Measurements from ENCODE around the gene MRPL17. TPM values are rescaled to one million over a fixed set of nuclear protein-coding genes. Genes with fewer than 3 reads are reported as not detected.

The MRPL17 gene
- total RNA-seq, 1 experiment from 2014 or later: 78.1 TPM

DNA sequence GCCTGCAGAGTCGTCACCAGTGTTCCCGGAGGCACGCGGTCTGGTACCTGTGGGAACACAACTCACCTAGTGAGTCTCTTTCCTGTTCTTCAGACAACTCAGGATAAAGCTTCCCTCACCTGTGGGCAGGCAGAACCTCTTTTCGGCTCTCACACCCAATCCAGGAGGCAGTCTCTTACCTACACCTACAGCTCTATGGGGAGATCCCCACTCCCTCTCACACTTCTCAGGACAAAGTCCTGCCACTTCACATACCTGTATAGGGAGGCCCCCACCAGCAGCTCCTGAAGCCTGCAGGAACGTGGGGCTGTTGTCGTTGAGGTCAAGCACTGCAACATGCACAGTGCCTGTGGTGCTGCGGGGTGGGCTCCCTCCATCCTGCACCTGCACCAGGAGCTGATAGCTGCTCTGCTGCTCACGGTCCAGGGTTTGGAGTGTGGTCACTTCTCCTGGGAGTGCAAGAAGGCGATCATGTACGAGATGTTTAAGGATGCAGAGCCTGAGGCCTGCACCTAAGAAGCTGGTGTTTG lies 51.7 kb downstream of the MRPL17 start:
- Histone ChIP-seq H3K79me2 (ENCODE audit: low read length) (no peaks in the 10 kb centered on the region), H3K4me2 (ENCODE audit: low read length) (no peak overlapping the region), H3K36me3 (ENCODE audit: low read depth, low read length) (no peaks in the 10 kb centered on the region), H3F3A (ENCODE audit: low read length, unreplicated experiment) (no peaks in the 10 kb centered on the region), H3K9me3 (ENCODE audit: low read length) (no peaks in the 10 kb centered on the region), H3K4me1 (ENCODE audit: insufficient read depth, low read length) (no peaks in the 10 kb centered on the region), H3K9ac (ENCODE audit: low read length) (no peak overlapping the region), H4K20me1 (ENCODE audit: low read length) (no peaks in the 10 kb centered on the region), H3K4me3 (ENCODE audit: low read length) (no peak overlapping the region), H2AFZ (ENCODE audit: low read length) (no peak overlapping the region), H3K9me2 (replicated peaks; ENCODE audit: low read length) (no peaks in the 10 kb centered on the region), H3K27ac (ENCODE audit: low read length) (no peak overlapping the region), H3K27me3 (ENCODE audit: low read length) (no peaks in the 10 kb centered on the region)
- intact Hi-C loops (cut with micrococcal nuclease): no loop called here
- ChIA-PET POLR2A (ENCODE audit: unreplicated experiment) (no interaction called here), CTCF (interaction anchor here (0.5 kb wide), 1 partner anchor 41 kb away, joined by 4 read pairs; no protein-coding TSS in a partner anchor)
- BruUV-seq (replicated peaks): no TSS peak
- TF ChIP-seq EZH2 (IDR thresholded peaks at IDR 0.05; ENCODE audit: low read length, unreplicated experiment) (no peak), EZH2phosphoT487 (IDR thresholded peaks at IDR 0.05; ENCODE audit: borderline replicate concordance, low read length) (no peak)
- TF ChIP-seq, protein P1, sequence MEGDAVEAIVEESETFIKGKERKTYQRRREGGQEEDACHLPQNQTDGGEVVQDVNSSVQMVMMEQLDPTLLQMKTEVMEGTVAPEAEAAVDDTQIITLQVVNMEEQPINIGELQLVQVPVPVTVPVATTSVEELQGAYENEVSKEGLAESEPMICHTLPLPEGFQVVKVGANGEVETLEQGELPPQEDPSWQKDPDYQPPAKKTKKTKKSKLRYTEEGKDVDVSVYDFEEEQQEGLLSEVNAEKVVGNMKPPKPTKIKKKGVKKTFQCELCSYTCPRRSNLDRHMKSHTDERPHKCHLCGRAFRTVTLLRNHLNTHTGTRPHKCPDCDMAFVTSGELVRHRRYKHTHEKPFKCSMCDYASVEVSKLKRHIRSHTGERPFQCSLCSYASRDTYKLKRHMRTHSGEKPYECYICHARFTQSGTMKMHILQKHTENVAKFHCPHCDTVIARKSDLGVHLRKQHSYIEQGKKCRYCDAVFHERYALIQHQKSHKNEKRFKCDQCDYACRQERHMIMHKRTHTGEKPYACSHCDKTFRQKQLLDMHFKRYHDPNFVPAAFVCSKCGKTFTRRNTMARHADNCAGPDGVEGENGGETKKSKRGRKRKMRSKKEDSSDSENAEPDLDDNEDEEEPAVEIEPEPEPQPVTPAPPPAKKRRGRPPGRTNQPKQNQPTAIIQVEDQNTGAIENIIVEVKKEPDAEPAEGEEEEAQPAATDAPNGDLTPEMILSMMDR (conservative IDR thresholded peaks at IDR 0.05; ENCODE audit: low read depth, low read length): no peak
- no peak for DNase-seq
- no peak for ATAC-seq

DNA sequence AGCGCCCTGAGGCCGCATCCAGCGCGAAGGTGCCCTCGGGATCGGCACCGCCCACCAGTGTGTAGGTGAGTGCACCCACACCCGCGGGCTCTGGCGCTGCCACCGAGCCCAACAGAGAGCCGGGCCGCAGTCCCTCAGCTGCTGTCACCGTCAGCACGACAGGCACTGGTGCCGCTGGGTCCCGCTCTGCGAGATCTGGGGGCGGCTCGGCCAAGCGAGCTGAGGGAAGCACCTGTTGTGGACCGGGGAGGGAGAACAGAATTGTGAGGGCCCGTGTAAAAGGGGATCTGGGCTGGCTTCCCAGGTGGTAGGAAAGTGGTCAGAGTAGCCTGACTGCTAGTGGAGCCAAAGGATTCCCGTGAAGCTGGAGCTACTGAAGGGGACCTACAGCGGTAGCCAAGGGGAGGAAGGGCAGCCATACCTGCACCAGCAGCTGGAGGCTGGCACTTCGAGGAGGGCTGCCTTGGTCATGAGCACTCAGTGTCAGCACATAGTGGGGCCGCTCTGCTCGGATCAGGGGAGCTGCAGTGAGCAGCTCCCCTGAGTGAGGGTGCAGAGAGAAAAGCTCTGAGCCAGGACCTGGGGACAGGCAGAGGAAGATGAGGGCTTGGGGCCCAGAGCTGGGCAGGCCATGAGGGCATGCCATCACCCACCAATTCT lies 52.4 kb downstream of the MRPL17 start:
- Histone ChIP-seq H2AFZ (ENCODE audit: low read length) (no peak overlapping the region), H3K36me3 (ENCODE audit: low read depth, low read length) (no peaks in the 10 kb centered on the region), H3K27ac (ENCODE audit: low read length) (no peak overlapping the region), H3K9ac (ENCODE audit: low read length) (no peak overlapping the region), H3K79me2 (ENCODE audit: low read length) (no peaks in the 10 kb centered on the region), H3K4me1 (ENCODE audit: insufficient read depth, low read length) (no peaks in the 10 kb centered on the region), H4K20me1 (ENCODE audit: low read length) (no peaks in the 10 kb centered on the region), H3K27me3 (ENCODE audit: low read length) (no peaks in the 10 kb centered on the region), H3F3A (ENCODE audit: low read length, unreplicated experiment) (no peaks in the 10 kb centered on the region), H3K4me2 (ENCODE audit: low read length) (no peak overlapping the region), H3K9me2 (replicated peaks; ENCODE audit: low read length) (no peaks in the 10 kb centered on the region), H3K4me3 (ENCODE audit: low read length) (no peak overlapping the region), H3K9me3 (ENCODE audit: low read length) (no peaks in the 10 kb centered on the region)
- DNase-seq: no peak
- ChIA-PET POLR2A (ENCODE audit: unreplicated experiment) (no interaction called here), CTCF (no interaction called here)
- TF ChIP-seq EZH2phosphoT487 (IDR thresholded peaks at IDR 0.05; ENCODE audit: borderline replicate concordance, low read length) (no peak), EZH2 (IDR thresholded peaks at IDR 0.05; ENCODE audit: low read length, unreplicated experiment) (no peak)
- TF ChIP-seq, protein P1 (conservative IDR thresholded peaks at IDR 0.05; ENCODE audit: low read depth, low read length): no peak
- BruUV-seq (replicated peaks): no TSS peak
- intact Hi-C loops (cut with micrococcal nuclease): no loop called here
- no peak for ATAC-seq

Other genes with a start within 250 kb of the MRPL17 start
- gene HPX, start 242.4 kb downstream of the MRPL17 start, total RNA-seq (2014; rRNA removed): 1.6 TPM in 1 of 2 replicates, not detected in the other
- gene TRIM3, start 209.4 kb downstream of the MRPL17 start, total RNA-seq (2014; rRNA removed): 20.3 and 24.7 TPM in 2 replicates
- gene ARFIP2, start 202.0 kb downstream of the MRPL17 start, total RNA-seq (2014; rRNA removed): 57.2 and 65.2 TPM in 2 replicates
- 25.5 and 26.4 TPM in 2 replicates for gene TIMM10B, start 201.8 kb downstream of the MRPL17 start, total RNA-seq (2014; rRNA removed)
- gene DNHD1, start 186.1 kb downstream of the MRPL17 start, total RNA-seq (2014; rRNA removed): 9.3 and 14.5 TPM in 2 replicates
- gene RRP8, start 79.7 kb downstream of the MRPL17 start, total RNA-seq (2014; rRNA removed): 15.1 and 16.9 TPM in 2 replicates
- 73.0 and 73.9 TPM in 2 replicates for gene ILK, start 79.6 kb downstream of the MRPL17 start, total RNA-seq (2014; rRNA removed)
- 102 and 128 TPM in 2 replicates for gene TAF10, start 71.1 kb downstream of the MRPL17 start, total RNA-seq (2014; rRNA removed)
- gene TPP1, start 63.9 kb downstream of the MRPL17 start, total RNA-seq (2014; rRNA removed): 21.6 and 48.3 TPM in 2 replicates
- under 0.01 TPM in 1 of 2 replicates, not detected in the other for gene DCHS1, start 27.5 kb downstream of the MRPL17 start, total RNA-seq (2014; rRNA removed)
- 0.15 TPM in 1 of 2 replicates, not detected in the other for gene OR2AG2, start 88.6 kb upstream of the MRPL17 start, total RNA-seq (2014; rRNA removed)
- gene OR2AG1, start 99.7 kb upstream of the MRPL17 start, total RNA-seq (2014; rRNA removed): not detected in 2 replicates
- 0.06 and 0.07 TPM in 2 replicates for gene OR6A2, start 116.3 kb upstream of the MRPL17 start, total RNA-seq (2014; rRNA removed)
- not detected in 2 replicates for gene OR10A5, start 162.3 kb upstream of the MRPL17 start, total RNA-seq (2014; rRNA removed)
- not detected in 2 replicates for gene OR10A2, start 179.7 kb upstream of the MRPL17 start, total RNA-seq (2014; rRNA removed)
- not detected in 2 replicates for gene OR10A4, start 193.3 kb upstream of the MRPL17 start, total RNA-seq (2014; rRNA removed)
- 0.11 TPM in 1 of 2 replicates, not detected in the other for gene OR2D2, start 209.2 kb upstream of the MRPL17 start, total RNA-seq (2014; rRNA removed)
- gene OR2D3, start 237.7 kb upstream of the MRPL17 start, total RNA-seq (2014; rRNA removed): not detected in 2 replicates
- 4.5 and 5.4 TPM in 2 replicates for gene ZNF215, start 243.1 kb upstream of the MRPL17 start, total RNA-seq (2014; rRNA removed)